SK-N-MC (cell line): ENCODE results near the gene NEURL4.
A peak's percentile ranks its signal among the peaks of the same experiment; 100 is the strongest.

Source experiments
- DNase-seq: peaks from one replicate; pipeline ENCODE4 v3.0.0-alpha.2; 2011; ENCODE audit warnings: low read depth, low spot score
- H3K27ac ChIP-seq: fragments of 200-600 bp; sonication (generic); 2 replicates; pipeline ENCODE4 v1.5.1; 2016; ENCODE audit warnings: mixed run types
- H3K36me3 ChIP-seq: fragments of 200-600 bp; sonication (generic); 2 replicates; pipeline ENCODE4 v1.6.1; 2017; ENCODE audit warnings: antibody characterized with exemption, low read length, mixed read lengths; ENCODE audit not compliant: insufficient read depth
- H3K4me3 ChIP-seq: fragments of 200-600 bp; sonication (generic); 2 replicates; pipeline ENCODE4 v1.5.1; 2016
- H3K9ac ChIP-seq: fragments of 200-600 bp; sonication (generic); 2 replicates; pipeline ENCODE4 v1.8.0; 2017; ENCODE audit warnings: mixed run types, mixed read lengths; ENCODE audit not compliant: insufficient read length
- H3K9me3 ChIP-seq: fragments of 200-600 bp; sonication (generic); 2 replicates; pipeline ENCODE4 v1.6.1; 2017; ENCODE audit warnings: low read depth, mild to moderate bottlenecking, antibody characterized with exemption, low read length, moderate library complexity, mixed read lengths
- EZH2 ChIP-seq: fragments of 200-600 bp; sonication (generic); IDR thresholded peaks from one replicate; pipeline ENCODE4 v1.6.1; 2017; ENCODE audit warnings: antibody characterized with exemption
- FOXP2 ChIP-seq: optimal IDR thresholded peaks from 2 replicates; pipeline ENCODE3; 2011; ENCODE audit warnings: mild to moderate bottlenecking, moderate library complexity; ENCODE audit not compliant: insufficient read depth; ENCODE audit errors: extremely low read length, control extremely low read depth
- POLR2AphosphoS5 ChIP-seq: IDR thresholded peaks from 2 replicates; pipeline ENCODE4 v1.6.1; 2012; ENCODE audit warnings: mild to moderate bottlenecking, low read depth, low read length, borderline replicate concordance

NEURL4 gene

GRCh38 chr17:7361906-7362305 is 32.8 kb upstream of the NEURL4 start:
- Histone ChIP-seq H3K4me3 (no peak overlapping the region), H3K9ac (no peak overlapping the region), H3K36me3 (no peaks in the 10 kb centered on the region), H3K27ac (no peak overlapping the region), H3K9me3 (no peaks in the 10 kb centered on the region)
- TF ChIP-seq POLR2AphosphoS5 (no peak), EZH2 (no peak), FOXP2 (no peak)
- no peak for DNase-seq

DNA sequence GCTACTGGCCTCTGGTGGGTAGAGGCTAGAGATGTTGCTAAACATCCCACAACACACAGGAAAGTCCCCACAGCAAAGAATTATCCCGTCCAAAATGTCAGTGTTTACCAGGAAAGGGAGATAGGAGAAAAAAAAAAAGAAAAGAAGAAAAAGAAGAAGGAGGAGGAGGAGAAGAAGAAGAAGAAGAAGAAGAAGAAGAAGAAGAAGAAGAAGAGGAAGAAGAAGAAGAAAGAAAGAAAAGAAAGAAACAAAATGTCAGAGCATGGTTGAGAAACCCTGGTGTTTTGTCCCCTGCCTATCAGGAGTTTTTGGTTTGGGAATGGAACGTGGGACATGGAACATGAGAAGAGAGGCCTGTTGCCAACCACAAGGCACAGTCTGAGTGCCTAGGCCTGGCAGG is 28.2 kb upstream of the NEURL4 start:
- Histone ChIP-seq H3K27ac (no peak overlapping the region), H3K9ac (no peak overlapping the region), H3K4me3 (no peak overlapping the region), H3K36me3 (no peaks in the 10 kb centered on the region), H3K9me3 (no peaks in the 10 kb centered on the region)
- no peak for DNase-seq
- TF ChIP-seq POLR2AphosphoS5 (no peak), FOXP2 (no peak), EZH2 (no peak)

DNA sequence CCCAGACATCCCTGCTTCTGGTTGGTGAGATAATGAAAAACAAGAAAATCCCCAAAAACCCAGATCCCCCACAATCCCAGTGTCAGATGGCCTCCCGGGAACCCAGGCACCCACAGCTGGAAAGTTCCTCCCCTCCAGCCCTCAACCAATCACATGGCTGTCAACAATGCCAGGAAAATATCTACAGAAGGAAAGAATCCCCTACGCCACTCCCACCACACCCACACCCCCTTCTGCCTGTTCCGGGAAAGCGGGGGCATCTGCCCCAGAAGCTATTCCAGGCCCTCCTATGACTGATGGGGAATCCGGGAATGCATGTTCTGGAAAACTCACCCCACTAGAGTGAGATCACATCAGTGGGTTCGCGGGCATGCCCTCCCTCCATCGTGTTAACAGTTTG is 27.6 kb upstream of the NEURL4 start:
- H3K9ac ChIP-seq = no peak overlapping the region
- H3K4me3 ChIP-seq = no peak overlapping the region
- TF ChIP-seq EZH2 = no peak
- TF ChIP-seq POLR2AphosphoS5 = no peak
- no peak for TF ChIP-seq FOXP2
- H3K36me3 ChIP-seq = no peaks in the 10 kb centered on the region
- no peaks in the 10 kb centered on the region for H3K9me3 ChIP-seq
- DNase-seq = no peak
- H3K27ac ChIP-seq = no peak overlapping the region

DNA sequence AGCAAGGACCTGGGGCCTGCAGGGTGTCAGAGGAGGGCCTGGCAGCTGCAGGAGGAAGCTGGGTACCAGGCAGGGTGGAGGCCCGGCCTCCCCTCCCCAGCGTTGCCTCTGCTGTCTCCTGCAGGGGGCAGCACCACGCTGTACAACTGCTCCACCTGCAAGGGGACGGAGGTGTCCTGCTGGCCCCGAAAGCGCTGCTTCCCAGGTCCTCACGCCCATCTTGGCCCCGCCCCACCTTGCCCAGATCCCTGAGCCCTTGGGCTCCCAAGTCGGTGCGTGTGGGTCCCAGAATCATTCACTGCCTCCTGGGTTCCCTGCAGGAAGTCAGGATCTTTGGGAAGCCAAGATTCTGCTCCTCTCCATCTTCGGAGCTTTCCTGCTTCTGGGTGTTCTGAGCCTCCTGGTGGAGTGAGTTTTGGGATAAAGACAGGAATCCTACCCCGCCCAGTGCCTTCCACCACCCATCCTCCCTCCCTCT is 27.0 kb upstream of the NEURL4 start:
- no peak overlapping the region for H3K4me3 ChIP-seq
- no peak for TF ChIP-seq FOXP2
- TF ChIP-seq EZH2 = no peak
- TF ChIP-seq POLR2AphosphoS5 = no peak
- H3K9ac ChIP-seq = no peak overlapping the region
- DNase-seq = no peak
- no peaks in the 10 kb centered on the region for H3K9me3 ChIP-seq
- H3K27ac ChIP-seq = no peak overlapping the region
- H3K36me3 ChIP-seq = no peaks in the 10 kb centered on the region

DNA sequence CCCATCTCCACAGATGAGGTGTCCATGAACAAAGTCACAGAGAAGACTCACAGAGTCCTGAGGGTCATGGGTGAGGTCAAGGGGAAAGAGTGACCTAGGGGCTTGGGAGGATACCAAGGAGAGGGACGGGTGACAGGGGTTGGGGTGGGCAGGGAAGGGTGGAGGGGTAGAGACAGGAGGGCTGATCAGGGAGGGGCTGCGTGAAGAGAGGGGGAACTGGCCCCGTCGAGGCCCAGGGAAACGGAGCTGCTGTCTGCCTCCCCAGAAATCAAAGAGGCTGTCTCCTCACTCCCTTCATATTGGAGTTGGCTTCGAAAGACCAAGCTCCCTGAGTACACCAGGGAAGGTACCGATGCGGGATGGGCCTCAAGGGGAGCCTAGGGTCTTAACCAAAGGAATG is 26.4 kb upstream of the NEURL4 start:
- H3K9me3 ChIP-seq = no peaks in the 10 kb centered on the region
- H3K9ac ChIP-seq = no peak overlapping the region
- H3K36me3 ChIP-seq = no peaks in the 10 kb centered on the region
- H3K4me3 ChIP-seq = no peak overlapping the region
- no peak for DNase-seq
- H3K27ac ChIP-seq = no peak overlapping the region
- TF ChIP-seq EZH2 (no peak), FOXP2 (no peak), POLR2AphosphoS5 (no peak)

DNA sequence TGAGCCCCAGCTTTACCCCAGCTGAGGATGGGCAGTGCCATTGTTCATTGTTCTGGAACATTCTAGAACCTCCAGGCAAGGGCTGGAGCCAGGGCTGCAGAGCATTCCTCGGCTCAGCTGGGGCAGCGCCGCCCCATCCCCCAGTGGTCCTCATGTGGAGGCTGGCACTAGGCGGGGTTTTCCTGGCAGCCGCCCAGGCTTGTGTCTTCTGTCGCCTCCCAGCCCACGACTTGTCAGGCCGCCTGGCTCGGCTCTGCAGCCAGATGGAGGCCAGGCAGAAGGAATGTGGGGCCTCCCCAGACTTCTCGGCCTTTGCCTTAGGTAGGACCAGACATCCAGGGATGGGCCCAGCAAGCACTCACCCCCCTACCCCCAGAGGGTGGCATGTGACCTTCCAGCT is 25.9 kb upstream of the NEURL4 start, which contains the start of gene TMEM95:
Gene TMEM95, plus strand, starts transcription at position 104 of the 400 bp plus-strand sequence. Its CDS starts 49 bp downstream, at position 153.
- no peak within 1 kb of the TSS for H3K4me3 ChIP-seq
- DNase-seq = no peak

DNA sequence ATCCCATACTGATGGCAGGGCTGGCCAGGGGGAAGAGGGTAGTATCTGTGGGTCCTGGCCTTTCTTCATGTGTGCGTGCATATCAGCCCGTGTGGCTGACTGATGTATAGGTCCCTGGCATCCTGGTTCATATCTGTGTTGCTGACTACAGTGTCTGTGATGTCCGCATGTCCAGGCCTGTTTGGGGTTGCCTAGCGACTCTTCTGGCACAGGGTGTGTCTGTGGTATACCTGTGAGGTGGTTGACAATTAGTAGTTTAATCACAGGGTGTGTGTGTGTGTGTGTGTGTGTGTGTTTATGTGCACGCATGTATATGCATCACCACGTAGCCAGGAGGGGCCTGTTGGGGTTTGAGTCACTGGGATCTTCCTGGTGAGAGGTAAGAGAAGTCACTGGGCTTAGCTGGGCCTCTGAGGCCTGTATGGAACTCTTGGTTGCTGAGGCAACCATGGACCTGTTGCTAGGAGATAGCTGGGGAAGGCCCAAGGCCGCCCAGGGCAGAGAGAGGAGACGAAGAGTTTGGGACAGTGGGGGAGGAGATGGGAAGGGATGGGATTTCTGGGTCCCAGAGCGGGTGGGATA is 25.2 kb upstream of the NEURL4 start:
- Histone ChIP-seq H3K9ac (no peak overlapping the region), H3K9me3 (no peaks in the 10 kb centered on the region), H3K4me3 (no peak overlapping the region), H3K36me3 (no peaks in the 10 kb centered on the region), H3K27ac (no peak overlapping the region)
- TF ChIP-seq EZH2 (no peak), FOXP2 (no peak), POLR2AphosphoS5 (no peak)
- DNase-seq = no peak

More for the DNA sequence above, 25.9 kb upstream of the NEURL4 start, which contains the start of gene TMEM95:
- no peak within 1 kb of the TSS for H3K9ac ChIP-seq
- H3K36me3 ChIP-seq = no peaks in the 10 kb centered on the region
- no peaks in the 10 kb centered on the region for H3K9me3 ChIP-seq
- TF ChIP-seq EZH2 (no peak), POLR2AphosphoS5 (no peak), FOXP2 (no peak)
- no peak within 1 kb of the TSS for H3K27ac ChIP-seq

- DNase-seq = no peak
- TF ChIP-seq POLR2AphosphoS5 = no peak
- TF ChIP-seq EZH2 = no peak
- Histone ChIP-seq H3K9ac (no peak overlapping the region), H3K4me3 (no peak overlapping the region), H3K27ac (no peak overlapping the region), H3K36me3 (no peaks in the 10 kb centered on the region), H3K9me3 (no peaks in the 10 kb centered on the region)
Observed at GRCh38 chr17:7352910-7353635, 23.9 kb upstream of the NEURL4 start.

DNA sequence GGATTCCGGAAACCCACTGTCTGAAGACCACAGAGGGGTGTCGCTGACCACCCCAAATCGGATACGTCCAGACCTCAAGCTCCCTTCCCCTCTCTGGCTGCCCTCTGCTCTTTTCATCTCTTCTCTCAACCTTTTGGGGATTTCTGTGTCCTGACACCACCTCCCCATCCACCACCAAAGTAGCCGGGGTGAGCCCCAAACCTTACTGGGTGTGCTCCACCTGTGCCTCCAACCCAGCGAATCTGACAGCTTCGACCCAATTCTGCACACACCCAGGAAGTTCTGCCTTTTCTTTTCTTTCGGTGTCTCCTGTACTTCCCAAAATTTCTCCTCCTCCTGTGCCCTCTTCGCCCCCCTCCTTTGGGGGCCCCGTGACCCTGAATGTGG is 23.4 kb upstream of the NEURL4 start:
- TF ChIP-seq POLR2AphosphoS5 (no peak), EZH2 (no peak), FOXP2 (no peak)
- Histone ChIP-seq H3K4me3 (peak overlapping the region; percentile 95), H3K9me3 (no peaks in the 10 kb centered on the region), H3K36me3 (no peaks in the 10 kb centered on the region), H3K27ac (no peak overlapping the region), H3K9ac (no peak overlapping the region)
- no peak for DNase-seq
